PC-9 (cell line): ENCODE results near the gene LRRC34. TPM values are rescaled to one million over a fixed set of nuclear protein-coding genes. Genes with fewer than 3 reads are reported as not detected.

Experiments
- BruUV-seq: library from RNA; stranded (reverse); fragments of 400-500 nt; replicated peaks from 2 replicates; lab custom pipeline; 2021; lab: Mats Ljungman, UMichigan
- CTCF ChIA-PET: fragments of 300-600 bp; sonication (Branson Sonifier 250); formaldehyde crosslinking; loops from one replicate; lab custom pipeline; 2022; ENCODE audit warnings: antibody characterized with exemption; lab: Charles Lee
- POLR2A ChIA-PET: fragments of 300-600 bp; sonication (Branson Sonifier 250); formaldehyde crosslinking; loops from one replicate; lab custom pipeline; 2022; ENCODE audit warnings: antibody characterized with exemption; ENCODE audit not compliant: unreplicated experiment; lab: Charles Lee
- DNase-seq, 2 experiments: peaks; one replicate each; pipeline versions ENCODE4 v3.0.0 to v3.0.0-alpha.2; 2015 to 2022; ENCODE audit warnings: mixed read lengths in 1 of 2
- H2AFZ ChIP-seq: fragments of 200-600 bp; sonication (generic); 2 replicates; pipeline ENCODE4 v1.8.1; 2017; ENCODE audit warnings: antibody characterized with exemption
- H3F3A ChIP-seq: fragments of 200-600 bp; sonication (generic); 2 replicates; pipeline ENCODE4 v1.8.1; 2017; ENCODE audit warnings: antibody characterized with exemption, mild to moderate bottlenecking, low read depth; ENCODE audit not compliant: insufficient read depth
- H3K27ac ChIP-seq: fragments of 200-600 bp; sonication (generic); 2 replicates; pipeline ENCODE4 v1.6.1; 2016; ENCODE audit warnings: mixed run types
- H3K27me3 ChIP-seq: fragments of 200-600 bp; sonication (generic); 2 replicates; pipeline ENCODE4 v1.6.1; 2016; ENCODE audit warnings: low read depth, mixed run types; ENCODE audit not compliant: insufficient read depth
- H3K36me3 ChIP-seq: fragments of 200-600 bp; sonication (generic); 2 replicates; pipeline ENCODE4 v1.6.1; 2016; ENCODE audit warnings: low read depth, mixed run types
- H3K4me1 ChIP-seq: fragments of 200-600 bp; sonication (generic); replicated peaks from 2 replicates; pipeline ENCODE4 v1.6.1; 2016; ENCODE audit warnings: mixed run types; ENCODE audit not compliant: insufficient read depth
- H3K4me2 ChIP-seq: fragments of 200-600 bp; sonication (generic); 2 replicates; pipeline ENCODE4 v1.6.1; 2017; ENCODE audit warnings: mixed run types
- H3K4me3 ChIP-seq: fragments of 200-600 bp; sonication (generic); 2 replicates; pipeline ENCODE4 v1.6.1; 2016; ENCODE audit warnings: mixed run types
- H3K79me2 ChIP-seq: fragments of 200-600 bp; sonication (generic); 2 replicates; pipeline ENCODE4 v1.6.1; 2017; ENCODE audit warnings: low read depth, mixed run types
- H3K9me2 ChIP-seq: fragments of 200-600 bp; sonication (generic); 2 replicates; pipeline ENCODE4 v1.8.1; 2017; ENCODE audit warnings: mild to moderate bottlenecking; ENCODE audit not compliant: insufficient read depth
- H3K9me3 ChIP-seq: fragments of 200-600 bp; sonication (generic); 2 replicates; pipeline ENCODE4 v1.8.1; 2016; ENCODE audit warnings: low read depth; ENCODE audit not compliant: insufficient read depth
- H4K20me1 ChIP-seq: fragments of 200-600 bp; sonication (generic); 2 replicates; pipeline ENCODE4 v1.8.1; 2017; ENCODE audit not compliant: insufficient read depth
- CTCF ChIP-seq: fragments of 200-600 bp; sonication (generic); conservative IDR thresholded peaks from 2 replicates; pipeline ENCODE4 v1.6.1; 2017; ENCODE audit warnings: mixed run types, antibody characterized with exemption, mild to moderate bottlenecking, moderate library complexity
- EZH2 ChIP-seq: fragments of 200-600 bp; sonication (generic); IDR thresholded peaks from 2 replicates; pipeline ENCODE4 v1.8.0; 2017; ENCODE audit warnings: antibody characterized with exemption, low read depth
- intact Hi-C: fragments of 100-400 bp; cut with micrococcal nuclease; formaldehyde crosslinking; loops from one replicate; pipeline ENCODE4 v1.10.0; 2022; ENCODE audit not compliant: unreplicated experiment
- total RNA-seq: library from RNA; stranded (reverse); gene quantifications from 2 replicates; pipeline ENCODE4 v1.2.3, GENCODE V29; 2021

LRRC34 gene
- total RNA-seq, 1 experiment from 2014 or later = 10.3 TPM

DNA sequence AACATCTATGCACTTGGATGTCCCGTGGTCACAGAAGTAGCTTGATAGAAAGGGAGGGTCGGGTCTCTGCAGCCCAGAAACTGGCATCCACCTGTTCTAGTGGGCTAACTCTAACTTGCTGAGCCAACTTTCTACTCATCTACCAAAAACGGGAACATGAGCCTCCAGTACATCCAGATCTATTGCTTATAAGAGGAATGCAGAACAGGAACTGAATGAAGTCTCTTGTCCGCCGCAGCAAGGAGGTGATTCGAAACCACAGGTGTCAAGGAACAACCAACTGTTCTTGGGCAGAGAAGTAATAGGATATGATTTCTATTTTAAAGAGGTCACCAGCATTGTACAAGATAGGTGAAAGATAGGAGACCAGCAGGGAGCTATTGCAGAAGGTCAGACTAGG, 65.8 kb downstream of the LRRC34 start:
- ChIA-PET CTCF (interaction anchor here (0.6 kb wide), 1 partner anchor 522 kb away, joined by 4 read pairs; no protein-coding TSS in a partner anchor), POLR2A (no interaction called here)
- intact Hi-C loops = loop anchor here (10.0 kb wide), 2 partner anchors 702 to 792 kb away; no protein-coding TSS in a partner anchor
- Histone ChIP-seq H3K27ac (no peak overlapping the region), H3K9me2 (no peaks in the 10 kb centered on the region), H3K4me3 (no peak overlapping the region), H4K20me1 (no peaks in the 10 kb centered on the region), H3F3A (no peaks in the 10 kb centered on the region), H3K4me2 (no peak overlapping the region), H3K79me2 (no peaks in the 10 kb centered on the region), H3K9me3 (no peaks in the 10 kb centered on the region), H3K4me1 (no peaks in the 10 kb centered on the region), H3K36me3 (no peaks in the 10 kb centered on the region), H3K27me3 (no peaks in the 10 kb centered on the region; the same call in 1 of the 2 replicates), H2AFZ (no peak overlapping the region)
- no peak for DNase-seq
- no TSS peak for BruUV-seq
- TF ChIP-seq EZH2 (no peak), CTCF (no peak)

DNA sequence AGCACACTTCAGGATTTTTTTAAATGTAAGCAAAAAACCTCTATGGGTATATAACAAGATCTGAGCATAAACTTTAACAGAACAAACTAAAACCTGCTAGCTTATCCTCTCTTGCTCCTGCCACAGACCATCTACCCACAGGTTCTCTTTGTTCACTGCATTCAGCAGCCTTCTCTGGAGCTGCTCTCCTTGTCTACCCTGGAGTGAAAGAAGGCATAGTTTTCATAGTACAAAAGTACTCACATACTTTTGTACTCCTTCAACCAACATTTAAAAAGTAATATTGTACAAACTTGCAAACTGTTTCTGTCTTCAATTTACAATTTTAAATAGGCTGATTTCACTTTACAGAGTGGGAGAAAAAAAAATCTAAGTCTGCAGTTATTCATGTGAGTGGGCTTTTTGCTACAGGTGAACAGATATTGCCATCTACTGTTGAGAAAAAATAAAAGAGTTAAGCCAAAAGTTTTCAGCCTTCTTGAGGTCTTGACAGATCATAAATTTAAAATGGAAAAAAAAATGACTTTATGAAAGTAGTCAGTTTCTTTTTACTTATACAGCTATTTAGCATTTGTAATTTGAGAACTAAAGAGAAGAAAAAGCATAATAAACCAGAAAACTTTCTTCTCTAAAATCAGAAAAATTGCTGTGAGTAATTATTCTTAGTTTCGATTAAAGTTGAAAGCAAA, 68.2 kb downstream of the LRRC34 start:
- no peaks in the 10 kb centered on the region for H3K9me3 ChIP-seq
- no peaks in the 10 kb centered on the region for H3K4me1 ChIP-seq
- H3K79me2 ChIP-seq = no peaks in the 10 kb centered on the region
- H3K9me2 ChIP-seq = no peaks in the 10 kb centered on the region
- POLR2A ChIA-PET = interaction anchor here (0.5 kb wide), 1 partner anchor 423 kb away, joined by 11 read pairs; no protein-coding TSS in a partner anchor
- CTCF ChIA-PET = interaction anchor here (0.8 kb wide), 1 partner anchor 10 kb away, joined by 3 read pairs; no protein-coding TSS in a partner anchor
- no peaks in the 10 kb centered on the region for H4K20me1 ChIP-seq
- H3K4me2 ChIP-seq = no peak overlapping the region
- H3F3A ChIP-seq = no peaks in the 10 kb centered on the region
- H3K27ac ChIP-seq = no peak overlapping the region
- TF ChIP-seq EZH2 (no peak), CTCF (peak; percentile 70)
- no peaks in the 10 kb centered on the region for H3K36me3 ChIP-seq
- H3K27me3 ChIP-seq = no peaks in the 10 kb centered on the region; the same call in 1 of the 2 replicates
- intact Hi-C loops = loop anchor here (1.0 to 10.0 kb wide), 9 partner anchors 76 to 1533 kb away; no protein-coding TSS in a partner anchor
- H3K4me3 ChIP-seq = no peak overlapping the region
- BruUV-seq = no TSS peak
- no peak overlapping the region for H2AFZ ChIP-seq
- DNase-seq = no peak

Other genes with a start within 250 kb of the LRRC34 start
- 27.3 and 38.7 TPM in 2 replicates for gene MECOM, start 149.2 kb downstream of the LRRC34 start, total RNA-seq
- gene TERC, start 47.8 kb downstream of the LRRC34 start, total RNA-seq = 7.6 and 22.7 TPM in 2 replicates
- gene ACTRT3, start 43.3 kb downstream of the LRRC34 start, total RNA-seq = 1.5 and 2.4 TPM in 2 replicates
- 13.7 and 18.2 TPM in 2 replicates for gene MYNN, start 39.5 kb downstream of the LRRC34 start, total RNA-seq
- 1.3 TPM in 2 replicates for gene LRRIQ4, start within 50 bp of the LRRC34 start, total RNA-seq
- gene LRRC31, start 57.0 kb upstream of the LRRC34 start, total RNA-seq = not detected in 2 replicates
- gene SAMD7, start 98.7 kb upstream of the LRRC34 start, total RNA-seq = not detected in 2 replicates
- gene SEC62, start 153.9 kb upstream of the LRRC34 start, total RNA-seq = 61.8 and 99.6 TPM in 2 replicates
- 11.1 and 12.6 TPM in 2 replicates for gene GPR160, start 225.1 kb upstream of the LRRC34 start, total RNA-seq